HG03571 (cell line): ENCODE results near the gene DAZ3.
"Not testable (repeated sequence)": the region's sequence is repeated elsewhere in the genome, so short reads cannot be mapped to it uniquely, and the experiment has no call there.

Source experiments
- ATAC-seq: cut with Tn5 transposase; IDR thresholded peaks from one replicate; pipeline ENCODE4 v1.9.1; 2021; ENCODE audit not compliant: unreplicated experiment

The DAZ3 gene

GRCh38 chrY:24813293-24813692 is at the start of gene DAZ3:
Gene DAZ3 (minus strand): TSS chrY:24813393. CDS start chrY:24813185, 208 bp downstream.
- ATAC-seq: not testable (repeated sequence)

GRCh38 chrY:24833619-24834018 is 20.4 kb upstream of the DAZ3 start, which contains the start of gene DAZ4:
Gene DAZ4 (plus strand): TSS chrY:24833919. CDS start chrY:24834127, 208 bp downstream.
- ATAC-seq: not testable (repeated sequence)

DNA sequence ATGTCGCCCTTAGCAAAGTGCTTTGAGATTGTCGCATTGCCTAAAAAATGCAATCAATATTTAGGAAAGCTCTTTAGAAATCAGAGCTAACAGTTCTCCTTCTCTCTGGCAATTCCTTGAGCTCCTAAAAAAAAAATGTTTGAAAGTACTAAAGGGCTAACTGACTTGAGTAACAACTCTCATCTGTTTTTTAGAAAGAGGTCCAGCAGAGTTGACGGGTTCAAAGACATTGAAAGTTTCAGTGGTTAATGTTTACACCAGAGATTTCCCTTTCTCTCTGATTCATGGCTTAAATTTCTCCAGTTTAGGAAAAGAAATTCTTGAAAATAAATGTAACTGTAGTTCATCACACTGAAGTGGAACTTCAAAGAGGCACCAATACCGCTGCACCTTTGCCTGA is 11.9 kb upstream of the DAZ3 start:
- not testable (repeated sequence) for ATAC-seq

GRCh38 chrY:24824184-24824879 is 11.1 kb upstream of the DAZ3 start:
- ATAC-seq: not testable (repeated sequence)

- ATAC-seq: not testable (repeated sequence)
Observed at GRCh38 chrY:24821836-24822235, 8.6 kb upstream of the DAZ3 start.
